HG03432 (cell line): ENCODE measurements around the gene SLC22A14.
"Not testable (repeated sequence)": the region's sequence is repeated elsewhere in the genome, so short reads cannot be mapped to it uniquely, and the experiment has no call there.

Experiments used
- ATAC-seq: cut with Tn5 transposase; IDR thresholded peaks from one replicate; pipeline ENCODE4 v1.9.1; 2021; ENCODE audit warnings: mild to moderate bottlenecking, moderate library complexity; ENCODE audit not compliant: unreplicated experiment

SLC22A14 gene

GRCh38 chr3:38313263-38313662 lies 31.2 kb downstream of the SLC22A14 start:
- no peak for ATAC-seq

- no peak for ATAC-seq
Observed at GRCh38 chr3:38313695-38314094, 31.6 kb downstream of the SLC22A14 start.

GRCh38 chr3:38314112-38314763 lies 32.1 kb downstream of the SLC22A14 start:
- ATAC-seq = no peak

GRCh38 chr3:38314764-38315487 lies 32.8 kb downstream of the SLC22A14 start:
- no peak for ATAC-seq

GRCh38 chr3:38315488-38316230 lies 33.6 kb downstream of the SLC22A14 start:
- ATAC-seq = no peak

GRCh38 chr3:38316356-38317191 lies 34.5 kb downstream of the SLC22A14 start:
- ATAC-seq = no peak

GRCh38 chr3:38317192-38317759 lies 35.2 kb downstream of the SLC22A14 start:
- no peak for ATAC-seq

- ATAC-seq = no peak
Observed at GRCh38 chr3:38318766-38319671, 36.9 kb downstream of the SLC22A14 start.

- not testable (repeated sequence) for ATAC-seq
Observed at GRCh38 chr3:38320638-38321037, 38.5 kb downstream of the SLC22A14 start.

GRCh38 chr3:38323060-38323459 lies 41.0 kb downstream of the SLC22A14 start:
- ATAC-seq = no peak

- no peak for ATAC-seq
Observed at GRCh38 chr3:38325256-38325655, 43.2 kb downstream of the SLC22A14 start.

- no peak for ATAC-seq
Observed at GRCh38 chr3:38327335-38328009, 45.4 kb downstream of the SLC22A14 start.

GRCh38 chr3:38331257-38332022 lies 49.3 kb downstream of the SLC22A14 start:
- ATAC-seq = no peak

GRCh38 chr3:38332201-38332600 lies 50.1 kb downstream of the SLC22A14 start:
- no peak for ATAC-seq

- no peak for ATAC-seq
Observed at GRCh38 chr3:38334142-38335055, 52.3 kb downstream of the SLC22A14 start.

- no peak for ATAC-seq
Observed at GRCh38 chr3:38335263-38335662, 53.2 kb downstream of the SLC22A14 start.

- ATAC-seq = no peak
Observed at GRCh38 chr3:38337703-38338102, 55.6 kb downstream of the SLC22A14 start.
